Adipose tissue (tissue), 3 donors: ENCODE measurements around the gene HDAC10. TPM values are rescaled to one million over a fixed set of nuclear protein-coding genes. Genes with fewer than 3 reads are reported as not detected.

Experiments
- H3K27ac ChIP-seq: one replicate; pipeline ENCODE4 v1.5.1; 2013; ENCODE audit warnings: low read depth, low read length
- WGBS, 3 donors: extraction: QIAGEN DNeasy Blood & Tissue Kit; methylation state at CpG; one replicate each; pipeline ENCODE4 v1.1.7; 2013; 5-methylcytosine and 5-hydroxymethylcytosine counted together
- polyA plus RNA-seq, 3 donors: library from polyadenylated mRNA; stranded (reverse); fragments of 200-250 nt; gene quantifications; one replicate each; pipeline ENCODE4 v1.2.3, GENCODE V29; 2013
- donor health status: healthy with polysubstance abuse.
- donor health status: Bipolar disorder and iron deficiency.
- donor health status: healthy.

The HDAC10 gene
- polyA plus RNA-seq, 3 donors: 23.7 to 30.9 (median 24.0) TPM

DNA sequence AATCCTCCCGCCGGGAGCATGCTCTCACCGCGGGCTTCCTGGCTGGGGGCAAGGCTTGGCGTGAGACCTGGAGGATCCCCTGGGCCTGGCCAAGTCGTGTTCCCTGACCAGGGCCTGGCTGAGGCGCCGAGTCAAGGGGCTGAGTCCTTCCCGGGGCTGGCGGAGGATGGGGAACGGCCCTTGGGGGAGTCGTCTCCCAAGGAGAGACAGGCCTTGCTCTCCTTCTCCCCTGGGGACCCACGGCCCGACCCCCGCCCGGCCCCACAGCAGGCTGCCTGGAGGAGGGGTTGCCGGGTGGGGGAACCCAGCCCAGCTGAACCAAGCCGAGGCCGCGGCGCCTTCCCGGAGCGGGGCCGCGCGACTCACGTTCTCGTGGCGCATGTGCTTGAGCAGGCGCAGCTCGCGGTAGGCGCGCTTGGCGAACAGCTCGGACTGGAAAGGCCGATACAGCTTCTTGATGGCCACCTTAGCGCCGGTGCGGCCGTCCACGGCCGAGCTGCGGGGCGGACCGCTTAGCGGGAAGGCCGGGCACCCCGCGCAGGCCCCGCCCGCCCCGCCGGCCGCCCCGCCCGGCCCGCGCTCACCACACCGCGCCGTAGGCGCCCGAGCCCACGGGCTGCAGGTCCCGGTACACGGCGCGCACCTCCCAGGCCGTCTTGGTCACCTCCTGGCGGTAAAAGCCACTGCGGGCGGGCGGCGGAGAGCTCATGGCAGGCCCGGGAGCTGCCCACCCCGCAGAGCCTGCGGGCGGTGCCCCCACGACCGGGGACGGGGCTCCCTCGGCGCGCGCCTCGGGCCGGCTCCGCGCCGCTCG is 9.9 kb upstream of the HDAC10 start:
- H3K27ac ChIP-seq: no peak overlapping the region

DNA sequence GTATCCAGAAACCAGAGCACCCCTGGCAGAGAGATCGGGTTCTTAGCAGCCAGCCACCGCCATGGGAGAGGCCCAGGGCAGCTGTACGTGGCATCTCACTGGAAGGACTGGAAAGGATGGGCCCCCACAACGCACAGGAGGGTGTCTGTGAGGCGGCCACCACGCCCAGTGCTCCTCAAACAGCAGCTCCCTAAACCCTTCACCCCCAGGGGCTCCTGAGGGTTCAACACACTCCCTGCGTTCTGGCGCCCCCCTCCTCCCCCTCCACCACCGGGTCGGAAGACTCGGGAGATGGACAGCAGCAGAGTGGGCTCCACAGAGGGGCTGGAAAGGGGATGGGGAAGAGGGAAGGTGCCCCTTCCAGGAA is 9.4 kb upstream of the HDAC10 start:
- 37 to 38% (median 37%) methylated on average over 5 to 11 of the region's 11 CpGs for WGBS, 3 donors
- no peak overlapping the region for H3K27ac ChIP-seq

More for the DNA sequence above, 9.9 kb upstream of the HDAC10 start:
- WGBS, 3 donors: 1% methylated on average over 46 to 91 of the region's 92 CpGs

DNA sequence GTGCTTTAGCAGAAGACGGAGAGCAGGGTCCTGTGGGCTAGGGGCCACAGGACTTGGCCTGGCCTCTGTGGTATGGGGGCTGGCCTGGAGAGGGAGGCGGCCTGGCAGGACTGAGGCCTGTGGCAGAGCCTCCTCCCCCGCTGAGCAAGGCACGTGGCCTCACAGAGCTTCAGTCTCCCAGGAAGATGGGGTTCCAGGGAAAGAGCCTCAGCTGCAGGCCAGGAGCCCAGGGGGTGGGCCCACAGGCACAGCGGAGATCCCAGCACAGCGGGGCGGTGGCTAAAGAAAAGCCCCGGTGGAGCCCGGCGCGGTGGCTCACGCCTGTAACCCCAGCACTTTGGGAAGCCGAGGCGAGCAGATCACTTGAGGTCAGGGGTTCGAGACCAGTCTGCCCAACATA is 8.2 kb upstream of the HDAC10 start:
- 83 to 91% (median 88%) methylated on average over 14 to 15 of the region's 15 CpGs for WGBS, 3 donors
- no peak overlapping the region for H3K27ac ChIP-seq

DNA sequence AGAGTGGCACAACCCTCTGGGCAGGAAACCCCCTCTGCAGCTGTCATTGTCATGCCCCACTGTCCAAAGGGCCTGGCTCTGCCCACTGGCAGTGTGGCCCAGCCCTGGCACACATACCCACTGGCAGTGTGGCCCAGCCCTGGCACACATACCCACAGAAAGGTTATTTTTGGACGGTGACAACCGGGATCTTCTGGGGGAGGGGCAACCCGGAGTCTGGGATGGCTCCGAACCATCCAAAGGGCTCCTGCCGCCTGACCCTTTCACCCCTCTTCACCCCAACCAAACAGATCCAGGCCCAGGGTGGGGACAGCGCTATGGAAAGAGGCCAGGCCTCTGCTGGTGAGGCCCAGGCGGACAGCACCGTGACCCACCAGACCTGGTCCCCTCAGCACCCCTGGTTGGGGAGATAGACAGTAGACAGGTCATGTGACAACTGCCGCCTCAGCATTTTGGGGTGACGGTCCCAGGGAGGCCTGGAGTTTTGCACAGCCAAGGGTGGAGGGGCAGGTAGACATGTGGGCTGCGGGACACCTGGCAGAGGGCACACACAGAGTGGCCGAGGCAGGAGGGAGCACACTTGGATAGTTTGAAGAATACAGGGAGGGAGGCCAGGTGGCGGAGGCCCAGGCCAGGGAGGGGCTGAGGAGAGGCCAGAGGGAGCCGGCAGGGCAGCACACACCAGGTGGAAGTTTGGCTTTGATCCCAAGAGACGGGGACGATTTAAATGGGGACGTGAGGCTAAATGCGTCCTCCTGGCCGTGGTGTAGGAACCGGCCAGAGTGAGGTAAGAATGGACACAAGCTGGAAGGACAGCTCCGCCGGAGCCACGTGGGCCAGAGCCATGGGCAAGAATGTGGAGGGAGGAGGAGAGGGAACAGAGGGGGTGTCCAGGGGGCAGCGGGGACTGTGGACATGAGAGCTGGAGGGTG is 7.6 kb upstream of the HDAC10 start:
- WGBS, 3 donors: 70 to 87% (median 81%) methylated on average over 24 of the region's 24 CpGs

DNA sequence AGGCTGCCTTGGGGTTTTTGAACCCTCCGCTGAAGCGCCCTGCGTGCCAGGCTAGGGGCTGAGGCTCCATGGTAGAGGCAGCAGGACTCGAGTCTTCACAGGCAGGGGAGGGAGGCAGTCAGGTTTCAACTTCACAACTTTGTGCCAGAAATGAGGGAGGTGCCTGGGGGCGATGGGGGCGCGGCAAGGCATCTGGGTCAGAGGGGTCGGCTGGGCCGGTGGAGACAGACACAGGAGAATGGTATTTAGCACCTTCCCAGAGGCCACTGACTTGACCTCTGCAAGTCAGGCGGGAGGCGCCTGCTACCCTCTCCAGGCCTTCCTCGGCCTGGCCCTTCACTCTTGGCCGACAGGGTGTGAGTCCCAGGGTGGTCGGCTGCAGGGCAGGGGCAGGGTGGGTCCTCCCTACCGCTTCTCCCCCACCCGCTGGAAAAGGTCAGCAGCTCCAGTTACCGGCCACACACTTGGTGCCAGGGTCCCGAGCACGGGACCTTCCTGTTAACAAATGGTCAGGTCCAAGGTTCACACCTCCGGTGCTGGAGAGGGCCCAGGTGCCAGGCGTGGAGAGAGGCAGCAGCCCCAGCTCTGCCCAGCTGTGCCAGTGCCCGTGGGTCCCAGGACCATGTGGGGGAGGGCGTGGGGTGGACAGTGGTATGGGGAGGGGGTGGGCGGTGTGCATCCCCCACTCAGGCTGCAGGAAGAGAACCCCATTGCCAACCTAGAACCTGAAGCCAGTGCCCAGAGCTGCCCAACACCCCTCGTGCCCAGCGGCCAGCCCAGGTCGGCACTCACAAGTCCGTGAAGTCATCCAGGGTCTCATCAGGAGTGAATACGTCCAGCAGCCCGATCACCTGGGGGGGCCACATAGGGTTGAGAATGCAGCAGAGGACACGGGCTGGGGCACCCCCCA is 6.6 kb upstream of the HDAC10 start:
- H3K27ac ChIP-seq: no peak overlapping the region
- WGBS, 3 donors: 59 to 81% (median 78%) methylated on average over 31 of the region's 31 CpGs

More for the DNA sequence above, 7.6 kb upstream of the HDAC10 start:
- H3K27ac ChIP-seq: no peak overlapping the region

DNA sequence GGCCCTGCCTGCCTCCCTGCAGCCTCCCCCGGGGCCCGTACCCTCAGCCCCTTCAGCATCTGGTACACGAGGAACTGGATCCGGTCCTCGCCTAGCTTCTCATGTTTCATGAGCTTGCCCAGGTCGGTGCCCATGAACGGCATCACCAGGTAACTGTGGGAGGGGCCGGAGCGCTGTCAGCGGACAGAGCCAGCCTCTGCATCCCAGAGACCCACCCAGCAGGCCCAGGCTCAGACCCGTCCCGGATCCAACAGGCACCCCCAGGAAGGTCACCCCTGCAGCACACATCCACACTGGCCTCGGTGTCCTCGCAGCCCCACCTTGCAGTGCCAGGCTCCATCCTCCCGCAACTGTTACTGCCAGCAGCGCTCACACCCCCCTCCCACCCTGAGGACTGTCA is 6.0 kb upstream of the HDAC10 start:
- 79 to 88% (median 88%) methylated on average over 16 of the region's 16 CpGs for WGBS, 3 donors
- H3K27ac ChIP-seq: no peak overlapping the region

DNA sequence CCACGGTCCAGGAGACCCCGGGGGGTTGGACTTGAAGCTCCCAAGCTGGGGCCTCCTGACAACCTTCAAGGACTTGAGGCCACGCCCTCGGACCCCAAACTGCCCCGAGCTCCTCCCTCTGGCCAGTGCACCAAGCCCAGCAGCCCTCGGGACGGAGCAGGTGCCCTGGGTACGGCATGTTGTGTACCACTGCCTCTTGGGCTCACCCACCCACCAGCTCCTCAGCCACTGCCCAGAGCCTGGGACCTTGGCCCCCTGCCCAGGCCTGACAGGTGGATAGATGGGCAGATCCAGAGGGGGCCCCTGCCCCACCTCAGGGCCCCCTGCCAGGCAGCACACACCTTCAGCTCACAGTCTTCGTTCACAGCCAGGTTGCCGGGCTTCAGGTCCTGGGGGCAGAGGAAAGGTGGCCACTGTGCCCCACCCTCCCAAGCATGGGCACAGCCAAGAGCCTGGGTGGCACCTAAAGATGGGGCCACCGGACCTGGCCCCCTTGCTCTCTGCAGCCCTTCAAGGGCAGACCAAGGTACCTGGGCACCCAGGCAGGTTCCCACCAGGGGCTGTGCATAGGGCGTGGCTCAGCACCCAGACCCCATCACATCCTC is 5.3 kb upstream of the HDAC10 start:
- WGBS, 3 donors: 66 to 92% (median 88%) methylated on average over 11 to 12 of the region's 12 CpGs
- no peak overlapping the region for H3K27ac ChIP-seq

DNA sequence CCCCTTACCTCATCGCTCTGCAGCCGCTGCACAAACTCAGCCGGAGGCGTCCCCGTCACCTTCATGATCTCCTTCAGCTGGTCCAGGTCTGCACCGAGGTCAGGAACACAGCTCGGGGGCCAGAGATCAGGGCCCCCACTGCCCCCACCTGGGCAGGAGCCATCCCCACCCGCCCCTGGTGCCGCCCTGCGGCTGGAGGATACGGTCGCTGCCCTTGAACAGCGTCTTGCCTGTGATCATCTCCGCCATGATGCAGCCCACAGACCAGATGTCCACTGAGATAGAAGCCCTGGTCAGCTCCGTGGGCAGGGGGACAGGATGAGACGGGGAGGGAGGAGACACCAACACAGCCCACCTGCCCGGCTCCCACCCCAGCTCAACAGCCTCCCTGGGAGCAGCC is 4.5 kb upstream of the HDAC10 start:
- 87 to 95% (median 92%) methylated on average over 17 of the region's 17 CpGs for WGBS, 3 donors

DNA sequence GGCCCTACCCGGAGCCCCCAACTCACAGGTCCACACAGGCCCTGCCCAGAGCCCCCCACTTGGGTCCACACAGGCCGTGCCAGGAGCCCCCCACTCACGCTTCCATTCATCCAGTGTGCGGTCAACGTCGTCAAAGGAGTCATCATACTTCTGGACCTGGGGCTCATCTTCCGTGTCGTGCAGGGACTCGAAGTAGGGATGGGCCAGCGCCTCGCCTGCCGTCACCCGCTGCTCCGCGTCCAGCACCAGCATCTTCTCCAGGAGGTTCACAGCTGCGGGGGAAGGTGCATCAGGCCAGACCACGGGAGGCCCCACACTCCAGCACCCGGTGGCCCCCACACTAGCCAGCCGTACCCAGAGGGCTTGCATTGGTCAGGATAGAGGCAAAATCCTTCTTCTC is 4.0 kb upstream of the HDAC10 start:
- H3K27ac ChIP-seq: no peak overlapping the region

More for the DNA sequence above, 4.5 kb upstream of the HDAC10 start:
- H3K27ac ChIP-seq: no peak overlapping the region

DNA sequence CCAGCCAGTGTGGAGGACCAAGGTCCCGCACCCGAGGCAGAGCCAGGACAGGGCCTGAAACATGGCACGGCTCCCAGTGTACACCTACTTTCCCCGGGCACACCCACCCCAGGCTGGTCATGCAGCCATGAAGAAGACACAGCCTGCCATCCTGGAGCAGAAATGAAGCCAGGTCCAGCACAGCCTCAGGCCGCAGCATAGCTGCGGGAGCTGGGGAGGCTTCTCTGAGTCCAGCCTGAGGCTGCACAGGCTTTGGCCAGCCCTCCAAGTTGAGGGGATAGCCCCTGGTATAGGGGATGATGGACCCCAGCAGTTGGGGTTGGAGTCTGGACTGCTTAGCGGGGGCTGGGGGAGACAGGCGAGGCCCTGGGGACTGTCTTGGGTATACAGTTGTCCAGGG is 2.9 kb upstream of the HDAC10 start:
- H3K27ac ChIP-seq: no peak overlapping the region
- WGBS, 3 donors: 64 to 71% (median 70%) methylated on average over 8 of the region's 8 CpGs

More for the DNA sequence above, 4.0 kb upstream of the HDAC10 start:
- WGBS, 3 donors: 87 to 90% (median 87%) methylated on average over 19 of the region's 19 CpGs

DNA sequence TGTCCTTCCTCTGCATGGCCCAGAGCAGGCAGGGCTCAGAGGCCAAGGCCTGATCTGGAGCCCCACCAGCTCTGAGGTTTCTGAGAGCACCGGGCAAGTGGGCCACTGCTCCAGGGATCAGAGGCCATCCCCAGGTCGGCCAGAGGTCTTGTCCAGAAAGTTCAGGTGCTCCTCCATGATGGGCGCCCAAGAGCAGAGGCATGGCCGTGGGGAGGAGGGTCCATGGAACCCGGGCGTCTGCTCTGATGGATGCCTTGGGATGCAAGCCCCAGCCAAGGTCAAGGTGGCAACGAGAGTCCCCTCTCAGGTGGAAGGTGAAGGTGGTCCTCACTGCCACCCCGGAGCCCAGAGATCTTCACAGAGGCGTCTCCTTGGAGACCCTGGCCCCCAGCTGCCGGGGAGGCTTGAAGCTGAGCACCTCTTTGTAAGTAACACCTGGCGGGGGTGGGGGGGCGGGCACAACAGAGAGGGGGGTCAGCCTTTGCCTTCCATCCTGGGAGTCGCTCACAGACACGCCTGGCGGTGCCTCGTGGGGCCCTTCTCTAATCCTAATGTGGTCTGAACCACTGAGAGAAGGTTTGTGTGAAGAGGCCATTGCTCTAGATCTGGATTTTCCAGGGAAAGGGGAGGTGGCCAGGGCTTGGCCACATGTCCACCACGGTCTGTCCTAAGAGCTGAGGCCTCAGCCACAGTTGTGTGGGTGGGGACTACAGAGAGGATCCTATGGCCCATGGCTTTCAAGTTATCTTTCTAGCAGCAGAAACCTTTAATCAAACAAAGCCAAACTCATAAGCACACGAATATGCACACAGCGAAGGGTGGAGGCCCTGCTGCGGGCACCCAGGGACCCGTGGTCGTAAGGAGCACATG is 2.2 kb upstream of the HDAC10 start:
- H3K27ac ChIP-seq: no peak overlapping the region
- WGBS, 3 donors: 83 to 88% (median 85%) methylated on average over 22 of the region's 22 CpGs

DNA sequence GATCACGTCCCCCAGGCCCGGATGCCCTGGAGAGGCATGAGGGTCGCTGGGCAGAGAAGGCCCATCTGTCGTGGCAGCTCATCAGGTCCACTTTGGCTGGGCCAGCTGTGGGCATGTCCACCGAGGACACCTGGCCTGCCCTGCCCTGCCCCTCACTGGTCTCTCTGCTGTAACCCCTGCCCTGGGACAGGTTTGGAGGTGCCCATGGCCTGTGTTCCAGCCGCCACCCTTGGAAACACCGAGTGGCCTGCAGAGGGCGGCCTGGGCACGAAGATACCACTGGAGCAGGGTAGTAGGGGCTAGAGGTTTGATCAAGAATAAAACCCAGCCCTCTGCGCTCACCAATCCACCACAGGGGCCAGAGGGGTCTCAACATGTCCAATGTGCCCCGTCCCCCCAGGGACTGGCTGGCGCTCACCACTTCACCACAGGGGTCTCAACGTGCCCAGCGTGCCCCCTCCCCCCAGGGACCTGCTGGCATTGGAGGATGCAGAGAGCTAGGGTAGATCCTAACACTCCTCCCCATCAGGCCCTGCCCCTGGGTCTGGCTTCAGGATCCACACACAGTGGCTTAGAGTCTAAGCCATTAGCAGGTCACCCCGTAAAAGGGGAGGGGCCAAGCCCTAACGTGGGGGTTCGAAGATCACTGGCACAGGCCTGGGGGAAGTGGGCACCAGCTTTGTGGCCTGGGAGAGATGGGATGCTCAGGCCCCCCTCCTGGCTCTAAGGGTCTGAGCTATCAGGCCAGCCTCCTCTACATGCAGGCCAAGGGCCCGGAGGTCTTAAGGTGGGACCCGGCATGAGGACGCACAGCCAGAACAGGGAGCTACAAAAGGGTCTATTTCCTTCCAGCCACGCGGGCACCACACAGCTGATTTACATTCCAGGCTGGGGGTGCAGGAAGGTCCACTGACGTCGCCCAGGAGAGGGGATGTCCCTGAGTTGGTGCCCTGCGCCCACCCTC is 1.3 kb upstream of the HDAC10 start:
- WGBS, 3 donors: 43 to 49% (median 48%) methylated on average over 25 of the region's 25 CpGs
- no peak overlapping the region for H3K27ac ChIP-seq

DNA sequence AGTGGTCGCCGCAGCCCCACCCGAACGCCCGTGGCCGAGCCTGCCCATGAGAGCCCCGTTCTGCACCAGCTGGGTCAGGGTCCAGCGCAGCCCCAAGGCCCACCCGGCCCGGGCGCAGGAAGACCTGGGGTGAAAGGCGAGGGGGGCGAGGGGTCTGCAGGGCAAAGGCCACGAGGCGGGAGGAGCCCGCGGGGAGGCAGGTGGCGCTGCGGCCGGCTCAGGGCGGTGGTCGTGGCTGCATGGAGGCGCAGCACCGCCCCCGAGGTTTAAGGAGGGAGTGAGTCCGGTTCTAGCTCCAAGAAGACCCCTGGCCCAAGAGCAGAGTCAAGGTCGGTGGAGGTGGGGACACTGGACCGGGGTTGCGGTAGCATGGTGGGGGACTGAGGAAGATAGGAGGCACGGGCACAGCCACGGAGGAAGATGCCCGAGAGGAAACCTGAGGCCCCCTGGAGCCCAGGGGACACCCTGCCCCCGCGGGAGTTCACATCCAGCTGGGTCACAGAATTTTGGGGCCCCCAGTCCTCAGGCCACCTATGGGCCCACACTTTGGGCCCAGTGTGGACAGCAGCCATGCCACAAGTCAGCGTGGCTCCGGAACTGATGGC is 514 bp upstream of the HDAC10 start:
- no peak overlapping the region for H3K27ac ChIP-seq
- WGBS, 3 donors: 7 to 11% (median 9%) methylated on average over 28 to 36 of the region's 36 CpGs

DNA sequence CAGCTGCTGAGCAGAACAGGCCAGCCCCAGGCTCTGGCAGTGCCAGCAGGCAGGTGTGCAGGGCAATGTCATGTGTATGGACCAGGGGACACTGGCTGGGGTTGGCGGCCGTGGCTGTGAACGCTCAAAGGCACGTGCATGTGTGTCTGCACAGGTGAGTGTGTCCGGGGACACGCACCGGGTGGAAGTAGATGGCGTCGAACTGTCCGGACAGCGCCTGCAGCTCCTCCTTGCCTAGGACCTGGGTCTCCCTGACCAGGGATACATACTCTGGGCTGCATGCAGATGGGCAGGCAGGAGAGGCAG is 863 bp downstream of the HDAC10 start:
- no peak overlapping the region for H3K27ac ChIP-seq
- 67 to 82% (median 68%) methylated on average over 11 of the region's 11 CpGs for WGBS, 3 donors

DNA sequence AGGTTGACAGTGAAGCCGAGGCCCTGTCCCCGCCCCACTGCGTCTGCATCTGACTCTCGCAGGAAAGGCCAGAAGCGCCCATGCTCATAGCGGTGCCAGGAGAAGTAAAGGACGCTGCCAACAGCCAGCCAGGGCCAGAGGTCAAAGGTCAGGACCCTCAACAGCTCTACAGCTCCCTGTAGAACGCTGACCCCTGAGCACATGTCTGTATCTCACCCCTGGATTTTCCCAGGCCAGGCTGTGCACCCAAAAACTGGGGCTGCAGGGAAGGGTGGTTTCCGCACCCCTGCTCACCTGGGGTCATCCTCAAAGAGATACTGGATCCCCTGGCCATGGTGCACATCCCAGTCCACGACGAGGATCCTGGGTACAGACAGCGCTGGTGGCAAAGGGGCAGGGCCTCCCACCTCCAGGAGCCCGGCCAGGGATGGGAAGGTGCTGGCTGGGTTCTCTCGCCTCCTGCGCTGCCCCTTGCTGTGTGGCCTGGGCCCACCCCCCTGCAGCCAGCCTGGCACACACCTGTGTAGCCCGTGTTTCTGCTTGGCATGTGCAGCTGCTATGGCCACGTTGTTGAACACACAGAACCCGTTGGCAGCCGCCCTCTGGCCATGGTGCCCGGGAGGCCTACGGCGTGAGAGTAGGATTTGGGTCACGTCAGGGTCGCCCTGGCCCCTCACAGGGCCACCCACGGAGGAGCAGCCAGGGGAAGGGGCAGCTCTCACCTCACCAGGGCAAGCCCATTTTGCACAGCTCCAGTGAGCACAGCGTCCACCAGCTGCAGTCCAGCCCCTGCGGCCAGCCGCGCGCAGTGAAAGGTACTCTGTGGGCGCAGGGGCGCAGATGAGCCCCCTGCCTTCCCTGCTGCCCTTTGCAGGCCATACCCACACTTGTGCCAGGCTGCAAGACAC is 1.5 kb downstream of the HDAC10 start:
- H3K27ac ChIP-seq: no peak overlapping the region
- 90% methylated on average over 30 to 32 of the region's 32 CpGs for WGBS, 3 donors
